Activated gamma-delta T cell treated with anti-CD3 and anti-CD28 coated beads, Interleukin-2, amount 50 U/mL, for 16 hours (primary cell): ENCODE measurements around the gene PSPN.

Experiments
- DNase-seq: peaks from one replicate; pipeline ENCODE4 v3.0.0-alpha.2; 2020; ENCODE audit warnings: low read depth

PSPN gene

DNA sequence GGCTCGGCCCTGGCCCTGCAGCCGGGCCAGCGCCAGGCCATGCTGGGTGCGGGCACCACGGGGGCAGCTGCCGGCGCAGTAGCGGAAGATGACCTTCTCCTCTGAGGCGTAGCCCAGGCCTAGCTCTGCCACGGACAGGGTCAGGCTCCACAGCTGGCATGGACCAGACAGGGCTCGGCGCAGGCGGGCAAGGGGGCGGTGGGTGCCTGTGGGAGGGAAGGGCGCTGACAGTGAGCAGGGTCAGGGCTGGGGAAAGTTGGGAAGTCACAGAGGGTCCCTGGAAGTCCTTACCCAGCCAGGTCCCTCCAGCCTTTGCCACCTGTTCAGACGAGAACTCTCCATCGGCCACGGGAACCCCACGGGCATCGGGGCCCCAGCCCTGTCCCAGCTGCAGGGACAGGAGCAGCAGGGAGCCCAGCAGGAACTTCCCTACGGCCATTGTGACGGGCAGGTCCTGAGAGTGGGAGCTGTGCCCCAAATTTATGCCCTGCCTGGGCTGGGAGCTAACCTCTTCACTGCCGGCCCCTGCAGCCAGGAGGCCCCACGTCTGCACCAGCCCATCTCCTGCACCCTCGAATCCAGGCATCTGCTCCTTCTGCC lies at the start of gene PSPN:
Gene PSPN (minus strand): TSS at position 523 of the 600 bp plus-strand sequence. CDS start 84 bp downstream, at position 439.
- DNase-seq = no peak

DNA sequence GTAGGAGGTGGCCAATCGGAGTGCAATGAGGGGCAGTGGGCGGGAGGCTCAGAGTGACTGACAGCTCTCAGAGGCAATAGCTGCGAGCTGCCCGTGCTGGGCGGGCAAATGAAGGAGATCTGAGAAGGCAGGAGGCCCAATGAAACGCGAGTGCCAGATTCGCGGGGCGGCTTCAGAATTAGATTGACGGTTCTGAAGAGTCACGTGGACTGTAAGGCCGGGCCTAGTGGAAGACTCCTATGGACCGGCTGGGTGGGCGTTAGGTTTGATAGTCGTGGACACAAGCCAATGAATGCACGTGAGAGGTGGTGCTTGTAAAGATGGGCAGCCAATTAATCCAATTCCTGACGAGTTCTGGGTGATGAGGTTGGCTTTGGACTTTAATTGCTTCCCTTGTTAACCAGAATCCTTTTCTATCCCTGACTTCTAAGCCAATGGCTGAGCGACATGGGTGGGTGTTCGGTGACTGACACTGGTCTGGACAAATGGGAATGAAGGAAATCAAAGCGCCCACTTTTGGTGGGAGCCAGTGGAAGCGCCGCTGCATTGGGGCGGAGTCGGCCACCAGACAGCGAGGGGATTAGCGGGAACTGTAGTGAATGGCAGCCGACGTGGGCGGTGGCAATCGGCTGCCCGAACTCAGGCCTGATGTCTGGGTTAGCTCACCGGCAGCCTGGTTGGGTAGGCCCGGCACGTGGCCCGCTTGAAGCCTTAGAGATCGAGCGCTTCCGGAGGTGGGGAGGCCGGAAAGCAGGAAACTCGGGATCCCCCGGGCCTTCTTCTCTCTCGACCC lies 49.4 kb upstream of the PSPN start:
- DNase-seq = peak; percentile 98

GRCh38 chr19:6424195-6424938 lies 48.6 kb upstream of the PSPN start, which contains the start of gene KHSRP:
TSS of gene KHSRP (minus strand) at chr19:6424811. CDS start at chr19:6424701, 110 bp downstream.
- no peak for DNase-seq

DNA sequence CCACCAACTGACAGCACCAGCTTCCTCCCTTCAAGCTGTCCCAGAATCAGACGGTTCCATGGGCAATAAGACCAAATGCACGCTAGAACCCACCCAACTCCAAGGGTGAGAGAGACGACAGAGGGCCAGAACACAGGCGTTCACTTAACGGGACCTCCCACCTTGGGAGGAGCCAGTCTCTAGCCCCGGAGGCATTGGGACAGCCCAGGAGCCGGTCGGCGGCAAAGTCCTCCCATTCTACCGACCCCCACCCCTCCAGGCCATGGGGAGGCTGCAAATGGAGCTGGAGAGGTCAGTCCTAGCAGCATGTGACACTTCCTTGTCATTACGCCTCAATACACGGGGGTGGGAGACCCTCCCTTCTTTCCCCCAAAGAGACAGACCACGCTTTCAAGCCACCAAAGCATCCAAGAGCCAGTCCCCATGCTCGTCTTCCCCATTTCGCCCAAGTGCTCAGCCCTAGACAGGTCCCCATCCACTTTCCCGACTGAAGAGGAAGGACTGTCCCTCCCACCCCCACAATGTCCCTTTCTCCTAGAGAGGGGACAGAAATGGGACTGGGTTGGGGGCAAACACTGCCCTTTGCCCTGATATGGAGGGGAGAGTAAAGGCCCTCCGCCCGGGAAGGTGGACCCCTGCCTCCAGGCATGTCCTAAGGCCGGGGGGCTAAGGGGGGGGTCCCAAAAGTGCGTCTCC lies 47.9 kb upstream of the PSPN start:
- no peak for DNase-seq

- no peak for DNase-seq
Measured at GRCh38 chr19:6421075-6422014, 45.6 kb upstream of the PSPN start.

GRCh38 chr19:6418562-6418932 lies 42.8 kb upstream of the PSPN start:
- no peak for DNase-seq

GRCh38 chr19:6417713-6418561 lies 42.2 kb upstream of the PSPN start:
- DNase-seq = no peak

DNA sequence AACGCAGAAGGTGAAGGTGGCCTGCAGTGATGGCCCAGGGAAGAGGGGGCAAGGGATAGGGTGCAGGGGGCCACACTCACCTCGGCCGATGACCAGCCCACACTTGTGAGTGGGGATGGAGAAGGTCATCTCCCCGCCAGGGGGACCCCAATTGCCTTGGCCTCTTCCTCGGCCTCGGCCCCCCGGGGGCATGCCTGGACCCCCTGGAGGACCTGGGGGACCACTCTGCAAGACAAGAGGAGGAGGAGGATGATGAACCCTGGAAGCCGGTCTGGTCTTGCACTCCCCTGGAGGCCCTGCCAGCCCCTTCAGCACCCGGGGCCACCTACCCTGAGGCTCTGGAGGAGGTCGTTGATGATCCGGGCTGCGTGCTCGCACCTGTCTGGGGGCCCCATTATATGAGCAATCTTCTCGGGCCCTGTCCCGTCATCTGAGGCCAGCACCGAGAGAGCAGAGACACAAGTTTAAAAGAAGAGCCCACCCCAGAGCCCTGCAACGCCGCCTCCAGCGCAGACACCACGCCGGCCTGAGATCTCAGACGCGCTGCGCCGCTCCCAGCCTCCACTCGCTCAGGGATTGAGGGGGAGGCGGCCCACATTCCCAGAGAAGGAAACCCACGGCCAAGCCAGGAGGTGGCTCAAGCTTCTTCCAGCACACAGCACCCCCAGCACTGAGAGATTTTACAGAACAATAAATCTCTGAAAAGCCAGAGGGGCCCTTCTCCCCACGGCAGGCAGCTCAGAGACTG lies 41.1 kb upstream of the PSPN start:
- no peak for DNase-seq

- DNase-seq = no peak
Measured at GRCh38 chr19:6415591-6416190, 40.0 kb upstream of the PSPN start.

- no peak for DNase-seq
Measured at GRCh38 chr19:6414793-6415590, 39.3 kb upstream of the PSPN start.

- DNase-seq = no peak
Measured at GRCh38 chr19:6413721-6414643, 38.2 kb upstream of the PSPN start.

DNA sequence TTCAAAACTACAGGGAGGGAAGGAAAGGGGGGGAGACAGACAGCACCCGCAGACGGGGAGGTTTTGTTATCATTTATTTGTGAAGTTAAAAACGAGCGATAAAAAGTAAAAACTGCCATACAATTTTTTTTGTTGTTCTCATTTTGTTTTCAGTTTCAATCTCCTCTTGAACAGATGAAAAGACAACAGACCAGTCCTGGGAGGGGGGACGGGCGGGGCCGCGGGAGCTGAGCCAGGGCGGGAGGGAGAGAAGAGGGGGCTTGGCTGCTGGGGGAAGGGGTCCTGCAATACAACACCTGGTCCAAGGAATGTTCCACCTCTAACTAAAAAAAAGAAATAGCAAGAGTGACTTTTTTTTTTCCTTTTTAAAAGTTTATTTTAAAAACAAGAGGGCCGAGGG lies 37.6 kb upstream of the PSPN start:
- DNase-seq = no peak

DNA sequence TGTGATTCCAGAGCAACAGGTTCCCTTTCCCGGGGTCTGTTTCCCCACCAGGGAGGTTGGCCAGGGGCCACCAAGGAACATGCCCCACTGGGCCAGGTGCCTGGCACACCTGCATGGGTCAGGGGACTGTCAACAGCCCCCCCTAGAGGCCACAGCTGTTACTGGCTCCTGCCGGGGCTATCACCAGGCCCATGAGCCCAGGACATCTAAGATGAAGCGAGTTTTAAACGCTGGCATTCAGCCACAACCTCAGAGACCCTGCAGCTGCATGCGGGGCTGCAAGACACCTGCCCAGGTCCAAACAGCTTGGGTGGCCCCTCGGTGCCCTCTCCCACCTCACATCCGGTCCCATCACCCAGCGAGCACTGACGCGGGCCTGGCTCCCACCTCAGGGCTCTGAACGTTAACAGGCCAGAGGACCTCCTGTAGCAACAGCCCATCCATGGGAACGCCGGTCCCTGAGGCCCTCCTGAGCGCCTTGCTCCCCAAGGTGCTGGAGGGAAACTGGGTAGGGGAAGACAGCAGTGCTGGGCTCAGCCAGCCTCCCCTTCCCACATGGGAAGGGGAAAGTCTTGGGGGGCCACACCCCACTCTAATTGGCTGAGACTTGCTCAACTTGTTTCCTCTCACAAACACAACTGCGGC lies 36.8 kb upstream of the PSPN start:
- no peak for DNase-seq

DNA sequence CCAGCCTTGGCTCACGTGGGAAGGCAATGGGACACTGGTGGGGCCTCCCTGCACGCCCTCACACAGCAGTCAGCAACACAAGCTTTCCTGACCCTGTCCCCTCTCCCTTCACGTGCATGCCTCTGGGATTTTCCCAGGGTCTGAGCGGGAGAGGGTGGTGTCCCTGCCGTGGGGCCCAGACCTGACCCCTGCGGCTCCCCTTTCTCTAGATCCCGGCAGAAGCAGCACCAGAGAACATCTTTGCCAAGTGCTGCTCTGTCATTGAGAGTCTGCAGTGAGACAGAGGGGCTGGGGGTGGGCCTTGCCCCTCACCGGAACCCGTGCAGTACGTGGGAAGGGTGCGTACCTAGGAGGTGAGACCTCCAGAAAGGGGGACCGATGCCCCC lies 36.3 kb upstream of the PSPN start:
- DNase-seq = no peak

GRCh38 chr19:6409346-6409745 lies 33.6 kb upstream of the PSPN start:
- no peak for DNase-seq

DNA sequence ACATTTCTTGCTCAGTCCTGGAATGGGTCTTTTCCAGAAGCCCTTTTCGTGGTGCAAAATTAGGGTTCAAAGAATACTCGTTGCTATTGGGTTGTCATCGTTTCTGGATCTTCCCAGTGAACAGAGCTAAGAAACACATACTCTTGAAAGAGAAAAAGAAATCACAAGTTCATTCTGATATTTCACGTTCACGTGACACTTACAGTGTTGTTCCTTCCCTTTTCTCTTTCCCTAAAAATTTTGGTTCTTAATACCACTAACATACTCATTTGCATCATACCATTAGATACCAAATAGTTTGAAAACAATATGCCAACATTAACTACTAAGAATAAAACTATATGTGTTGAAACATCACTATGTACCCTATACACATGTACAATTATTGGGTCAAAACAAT lies 30.7 kb upstream of the PSPN start:
- DNase-seq = no peak
